Activated naive CD4-positive, alpha-beta T cell treated with Interleukin-2 at 50 U/mL for 16 hours (primary cell): ENCODE measurements around the gene ENAM.
"Not testable (repeated sequence)": the region's sequence is repeated elsewhere in the genome, so short reads cannot be mapped to it uniquely, and the experiment has no call there.

Experiments
- DNase-seq: peaks from one replicate; pipeline ENCODE4 v3.0.0-alpha.2; 2020

Gene ENAM

DNA sequence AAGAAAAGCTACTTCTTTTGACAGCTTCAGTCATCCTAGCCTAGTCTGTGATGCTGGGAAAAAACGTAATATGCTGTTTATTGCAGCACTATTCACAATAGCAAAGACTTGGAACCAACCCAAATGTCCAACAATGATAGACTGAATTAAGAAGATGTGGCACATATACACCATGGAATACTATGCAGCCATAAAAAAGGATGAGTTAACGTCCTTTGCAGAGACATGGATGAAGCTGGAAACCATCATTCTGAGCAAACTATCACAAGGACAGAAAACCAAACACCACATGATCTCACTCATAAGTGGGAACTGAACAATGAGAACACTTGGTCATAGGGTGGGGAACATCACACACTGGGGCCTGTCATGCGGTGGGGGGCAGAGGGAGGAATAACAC lies 53.6 kb downstream of the ENAM start:
- DNase-seq = not testable (repeated sequence)

DNA sequence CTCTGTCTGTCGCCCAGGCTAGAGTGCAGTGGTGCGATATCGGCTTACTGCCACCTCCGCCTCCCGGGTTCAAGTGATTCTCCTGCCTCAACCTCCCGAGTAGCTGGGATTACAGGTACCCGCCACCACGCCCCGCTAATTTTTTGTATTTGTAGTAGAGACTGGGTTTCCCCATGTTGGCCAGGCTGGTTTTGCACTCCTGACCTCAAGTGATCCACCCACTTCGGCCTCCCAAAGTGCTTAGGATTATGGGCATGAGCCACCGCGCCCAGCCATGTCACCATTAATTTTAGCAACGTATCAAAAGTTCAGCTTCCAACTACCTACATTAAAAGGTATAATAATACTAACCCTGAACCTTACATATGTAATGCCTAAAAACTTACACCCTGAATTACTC lies 58.8 kb downstream of the ENAM start:
- peak; percentile 28 for DNase-seq

DNA sequence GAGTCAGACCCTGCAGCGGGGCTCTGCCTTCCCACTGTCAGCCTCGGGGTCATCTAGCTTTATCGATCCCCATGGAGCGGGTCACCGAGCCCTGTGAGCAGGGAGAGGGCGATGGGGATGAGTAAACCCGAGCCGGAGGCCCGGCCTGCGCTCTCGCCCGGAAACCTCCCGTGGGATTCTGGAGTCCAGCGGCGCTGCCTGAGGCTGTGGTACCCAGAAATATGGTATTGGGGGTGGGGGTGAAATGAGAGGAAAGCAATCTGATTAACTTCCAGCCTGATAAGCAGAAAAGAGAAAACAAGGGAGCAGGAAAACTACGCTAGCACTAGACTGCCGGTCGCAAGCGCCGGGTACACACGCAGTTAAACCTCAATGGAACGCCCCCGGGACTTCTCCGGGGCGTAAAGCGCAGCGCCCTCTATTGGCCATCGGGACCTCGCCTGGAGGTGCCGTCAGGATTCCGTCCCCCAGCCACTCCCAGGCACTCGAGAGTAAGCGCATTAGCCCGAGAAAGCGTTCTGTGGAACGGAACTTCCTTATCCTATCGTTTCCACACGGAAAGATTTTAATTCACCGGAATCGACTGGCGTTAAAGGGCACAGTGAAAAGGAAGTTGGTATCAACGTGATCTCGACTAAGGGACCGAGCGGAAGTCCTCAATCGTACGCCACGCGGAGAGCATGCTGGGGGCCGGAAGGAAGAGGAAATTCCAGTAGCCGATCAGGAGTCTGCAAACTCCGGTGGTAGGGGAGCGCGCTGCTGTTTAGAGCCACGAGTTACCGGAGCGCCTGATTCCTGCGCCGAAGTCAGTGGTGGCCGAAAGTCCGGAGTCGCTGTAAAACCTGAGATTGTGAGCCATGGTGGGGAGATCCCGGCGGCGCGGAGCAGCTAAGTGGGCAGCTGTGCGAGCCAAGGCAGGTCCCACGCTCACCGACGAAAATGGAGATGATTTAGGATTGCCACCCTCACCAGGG lies 59.6 kb downstream of the ENAM start, which contains the start of gene UTP3:
TSS of gene UTP3 (plus strand) at position 712 of the 974 bp plus-strand sequence. CDS start at position 858, 146 bp downstream.
- peak; percentile 96 for DNase-seq

DNA sequence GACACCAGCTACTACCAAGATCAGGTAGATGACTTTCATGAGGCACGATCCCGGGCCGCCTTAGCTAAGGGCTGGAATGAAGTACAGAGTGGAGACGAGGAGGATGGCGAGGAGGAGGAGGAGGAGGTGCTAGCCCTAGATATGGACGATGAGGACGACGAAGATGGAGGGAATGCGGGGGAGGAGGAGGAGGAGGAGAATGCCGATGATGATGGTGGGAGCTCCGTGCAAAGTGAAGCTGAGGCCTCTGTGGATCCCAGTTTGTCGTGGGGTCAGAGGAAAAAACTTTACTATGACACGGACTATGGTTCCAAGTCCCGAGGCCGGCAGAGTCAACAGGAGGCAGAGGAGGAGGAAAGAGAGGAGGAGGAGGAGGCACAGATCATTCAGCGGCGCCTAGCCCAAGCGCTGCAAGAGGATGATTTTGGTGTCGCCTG lies 60.3 kb downstream of the ENAM start:
- DNase-seq = no peak

DNA sequence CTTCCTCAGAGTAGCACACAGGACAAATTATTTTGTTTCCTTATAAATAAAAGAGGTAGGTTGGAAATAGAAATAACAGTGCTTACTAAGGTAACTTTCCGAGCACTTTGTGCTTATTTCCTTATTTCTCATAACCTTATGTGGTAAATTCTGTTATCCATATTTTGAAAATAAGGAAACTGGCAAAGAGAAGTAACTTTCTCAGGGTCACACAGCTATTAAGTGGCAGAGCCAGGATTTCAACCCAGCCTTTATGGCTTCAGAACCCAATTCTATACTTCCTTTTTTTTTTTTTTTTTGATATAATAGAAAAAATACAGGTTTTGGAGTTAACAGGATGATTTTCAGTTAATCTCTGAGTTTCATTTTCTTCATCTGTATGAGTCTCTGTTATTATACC lies 63.1 kb downstream of the ENAM start:
- DNase-seq = no peak

DNA sequence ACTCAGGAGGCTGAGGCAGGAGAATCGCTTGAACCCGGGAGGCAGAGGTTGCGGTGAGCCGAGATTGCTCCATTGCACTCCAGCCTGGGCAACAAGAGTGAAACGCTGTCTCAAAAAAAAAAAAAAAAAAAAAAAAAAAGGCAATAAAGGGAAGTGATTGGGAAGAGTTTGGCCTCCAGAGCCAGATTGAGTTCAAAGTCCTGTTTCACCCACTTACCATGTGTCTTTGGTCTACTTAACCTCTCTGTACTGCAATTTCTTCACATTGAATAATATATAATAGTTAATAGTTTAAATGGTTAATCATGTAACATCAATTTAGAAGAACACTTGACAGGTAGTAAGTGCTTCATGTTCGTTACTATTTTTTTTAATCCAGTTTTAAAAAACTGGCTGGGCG lies 66.1 kb downstream of the ENAM start:
- DNase-seq = not testable (repeated sequence)
